ENCODE measurements around the gene DPP7. TPM values are rescaled to one million over a fixed set of nuclear protein-coding genes. Genes with fewer than 3 reads are reported as not detected.

DPP7 gene
- total and polyA plus RNA-seq, 10 of the 15 experiments (the other 5 are each of a cell fraction or from before 2014, with no cell fraction given) = 0.68 to 245 (median 106) TPM

DNA sequence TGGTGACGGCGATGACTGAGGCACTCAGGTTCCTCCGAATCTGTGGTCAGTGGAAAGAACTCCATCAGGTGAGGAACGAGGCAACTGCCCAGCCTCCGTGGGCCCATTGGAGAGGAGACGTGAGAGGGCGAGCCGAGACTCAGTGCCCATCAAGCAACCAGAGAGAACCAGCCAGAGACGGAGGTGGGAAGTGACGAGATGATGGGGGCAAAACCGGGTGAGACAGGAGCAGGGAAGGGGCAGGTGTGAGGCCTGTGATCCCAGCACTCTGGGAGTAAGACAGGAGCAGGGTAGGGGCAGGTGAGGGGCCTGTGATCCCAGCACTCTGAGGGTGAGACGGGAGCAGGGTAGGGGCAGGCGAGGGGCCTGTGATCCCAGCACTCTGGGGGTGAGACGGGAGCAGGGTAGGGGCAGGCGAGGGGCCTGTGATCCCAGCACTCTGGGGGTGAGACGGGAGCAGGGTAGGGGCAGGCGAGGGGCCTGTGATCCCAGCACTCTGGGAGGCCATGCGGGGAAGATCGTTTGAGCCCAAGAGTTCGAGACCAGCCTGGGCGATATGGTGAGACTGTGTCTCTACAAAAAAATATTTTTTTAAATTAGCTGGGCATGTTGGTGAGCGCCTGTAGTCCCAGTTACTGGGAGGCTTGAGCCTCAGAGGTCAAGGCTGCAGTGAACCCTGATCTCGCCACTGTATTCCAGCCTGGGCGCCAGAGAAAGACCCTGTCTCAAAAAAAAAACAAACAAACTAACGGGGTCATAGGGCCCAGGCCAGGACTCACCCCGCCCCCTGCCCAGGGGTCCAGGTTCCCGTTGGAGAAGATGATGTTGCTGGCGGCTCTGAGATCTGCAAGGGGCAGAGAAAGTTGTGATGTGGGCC is 3.4 kb downstream of the DPP7 start (continued):
- TF ChIP-seq, protein P1, sequence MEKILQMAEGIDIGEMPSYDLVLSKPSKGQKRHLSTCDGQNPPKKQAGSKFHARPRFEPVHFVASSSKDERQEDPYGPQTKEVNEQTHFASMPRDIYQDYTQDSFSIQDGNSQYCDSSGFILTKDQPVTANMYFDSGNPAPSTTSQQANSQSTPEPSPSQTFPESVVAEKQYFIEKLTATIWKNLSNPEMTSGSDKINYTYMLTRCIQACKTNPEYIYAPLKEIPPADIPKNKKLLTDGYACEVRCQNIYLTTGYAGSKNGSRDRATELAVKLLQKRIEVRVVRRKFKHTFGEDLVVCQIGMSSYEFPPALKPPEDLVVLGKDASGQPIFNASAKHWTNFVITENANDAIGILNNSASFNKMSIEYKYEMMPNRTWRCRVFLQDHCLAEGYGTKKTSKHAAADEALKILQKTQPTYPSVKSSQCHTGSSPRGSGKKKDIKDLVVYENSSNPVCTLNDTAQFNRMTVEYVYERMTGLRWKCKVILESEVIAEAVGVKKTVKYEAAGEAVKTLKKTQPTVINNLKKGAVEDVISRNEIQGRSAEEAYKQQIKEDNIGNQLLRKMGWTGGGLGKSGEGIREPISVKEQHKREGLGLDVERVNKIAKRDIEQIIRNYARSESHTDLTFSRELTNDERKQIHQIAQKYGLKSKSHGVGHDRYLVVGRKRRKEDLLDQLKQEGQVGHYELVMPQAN (conservative IDR thresholded peaks at IDR 0.05) = no peak

DNA sequence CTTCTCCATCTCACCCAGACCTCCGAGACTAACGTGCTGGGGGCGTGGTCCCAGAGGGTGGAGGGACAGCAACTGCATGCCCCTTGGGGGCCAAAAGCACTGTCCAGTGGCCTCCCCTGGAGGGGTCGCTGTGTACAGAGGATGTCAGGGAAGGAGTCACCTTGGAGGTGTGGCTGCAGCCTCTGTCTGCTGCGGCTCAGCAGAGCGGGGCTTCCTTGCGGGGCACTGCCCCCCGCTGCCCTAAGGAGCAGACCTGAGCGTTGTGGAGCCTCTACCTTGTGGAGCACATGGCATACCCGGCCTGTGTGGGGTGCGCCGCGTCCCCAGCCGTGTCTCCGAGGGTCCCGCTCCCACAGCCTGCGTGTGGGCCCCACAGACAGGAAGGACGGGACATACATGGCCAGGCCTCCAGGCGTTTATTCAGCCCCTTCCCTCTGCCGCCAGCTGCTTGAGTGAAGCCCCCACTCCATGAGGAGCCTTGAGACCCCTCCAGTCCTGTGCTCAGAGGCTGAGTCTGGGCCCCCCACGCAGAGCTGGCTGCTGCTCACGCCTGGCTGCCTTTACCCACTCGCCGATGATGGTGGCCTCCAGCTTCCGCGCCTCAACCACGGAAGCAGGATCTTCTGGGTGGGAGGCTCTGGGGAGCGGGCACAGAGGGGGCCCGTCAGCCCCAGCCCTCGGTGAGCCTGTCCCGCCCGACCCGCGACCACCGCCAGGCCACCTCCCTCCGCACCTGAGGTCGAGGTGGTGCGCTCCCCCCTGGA is 4.2 kb downstream of the DPP7 start:
- POLR2A ChIA-PET = no interaction called here
- Histone ChIP-seq H3K4me2 (ENCODE audit: control insufficient read depth, insufficient read depth) (no peak overlapping the region), H3K36me3 (ENCODE audit: control insufficient read depth in 2 of 2, insufficient read depth in 2 of 2, low read length in 1 of 2) (peaks cover 7 to 47% of the 10 kb centered on the region in 2 experiments), H3K79me2 (ENCODE audit: control insufficient read depth, insufficient read depth, low read length) (peaks cover 2% of the 10 kb centered on the region), H3K4me1 (ENCODE audit: control insufficient read depth, insufficient read depth, low read length) (peaks cover 3% of the 10 kb centered on the region; the same call in 1 of the 2 replicates), H3K27ac (ENCODE audit: control insufficient read depth, insufficient read depth) (no peak overlapping the region), H4K20me1 (ENCODE audit: control insufficient read depth, insufficient read depth) (no peaks in the 10 kb centered on the region), H3K4me3 (no peak overlapping the region), H3K27me3 (replicated peaks in 1 of 2; ENCODE audit: control insufficient read depth in 2 of 2, insufficient read depth in 2 of 2, low read length in 1 of 2) (no peaks in the 10 kb centered on the region), H2AFZ (ENCODE audit: control insufficient read depth, low read depth, low read length) (no peak overlapping the region), H3K9ac (ENCODE audit: control insufficient read depth, insufficient read depth, low read length) (no peak overlapping the region), H3K9me3 (replicated peaks; ENCODE audit: control insufficient read depth, insufficient read depth, low read length) (no peaks in the 10 kb centered on the region)
- FAIRE-seq (no peak), DNase-seq (ENCODE audit: low read depth, low spot score) (no peak), ATAC-seq (no peak)
- in situ Hi-C loops (cut with MboI) (no loop called here), intact Hi-C loops (cut with micrococcal nuclease; ENCODE audit: unreplicated experiment) (no loop called here)
- CTCF ChIA-PET = no interaction called here
- RAD21 ChIA-PET (ENCODE audit: unreplicated experiment) = interaction anchor here (0.5 kb wide), 1 partner anchor 8 kb away, joined by 3 read pairs; no protein-coding TSS in a partner anchor
- BruUV-seq (replicated peaks) = no TSS peak
- 87% methylated on average over 33 of the region's 38 CpGs for WGBS (ENCODE audit: insufficient coverage, insufficient replicate concordance, low lambda C conversion rate, missing lambda C conversion rate)
- SMC1A ChIA-PET (ENCODE audit: uncharacterized antibody, unreplicated experiment) = no interaction called here
- TF ChIP-seq POLR2A (IDR thresholded peaks at IDR 0.05; ENCODE audit: low read depth, low read length) = peak; percentile 20; the same call in 1 of the 2 replicates
- TF ChIP-seq KLF5 (IDR thresholded peaks at IDR 0.05; ENCODE audit: partially characterized antibody) = no peak
- no peak for TF ChIP-seq PAX8 (IDR thresholded peaks at IDR 0.05)
- TF ChIP-seq CREM (IDR thresholded peaks at IDR 0.05; ENCODE audit: low read depth) = no peak
- TF ChIP-seq EP300 (IDR thresholded peaks at IDR 0.05; ENCODE audit: borderline replicate concordance in 1 of 2, control insufficient read depth in 1 of 2, low read depth in 2 of 2, low read length in 2 of 2) = no peak
- no peak for TF ChIP-seq WRNIP1 (IDR thresholded peaks at IDR 0.05; ENCODE audit: borderline replicate concordance, low read depth, low read length)
- 0 out of 2 replicates have a peak, but pooled peaks have one; percentile 41 for TF ChIP-seq POLR2AphosphoS2 (IDR thresholded peaks at IDR 0.05; ENCODE audit: low read depth, low read length)
